Measurements from ENCODE around the gene PTPN5. TPM values are rescaled to one million over a fixed set of nuclear protein-coding genes. Genes with fewer than 3 reads are reported as not detected.

PTPN5 gene
- polyA plus RNA-seq, 3 donors: not detected

GRCh38 chr11:18736590-18737148 lies 54.9 kb downstream of the PTPN5 start:
- no peaks in the 10 kb centered on the region for H4K20me1 ChIP-seq (ENCODE audit: insufficient read depth, low read length)
- H3K27ac ChIP-seq (ENCODE audit: low read depth in 1 of 2, low read length in 2 of 2): no peak overlapping the region
- Mint-ChIP-seq H3K4me3 (no peak overlapping the region), H3K4me1 (peaks cover 2% of the 10 kb centered on the region), H3K9me3 (no peaks in the 10 kb centered on the region), H3K36me3 (no peaks in the 10 kb centered on the region), H3K27me3 (ENCODE audit: low read depth in 3 of 3) (peaks cover 0 to 9% (median 2%) of the 10 kb centered on the region in 3 donors), H3K27ac (no peak overlapping the region)
- H3K4me3 ChIP-seq (replicated peaks in 1 of 3; ENCODE audit: low read depth in 2 of 3, low read length in 3 of 3): no peak overlapping the region
- H3K9ac ChIP-seq (ENCODE audit: insufficient read depth, low read length, poor library complexity, severe bottlenecking): no peak overlapping the region
- H2AFZ ChIP-seq (ENCODE audit: insufficient read depth, low read depth, low read length, poor library complexity, severe bottlenecking): no peak overlapping the region
- H3K79me2 ChIP-seq (ENCODE audit: insufficient read depth, low read length): no peaks in the 10 kb centered on the region
- DNase-seq: no peak
- H3K4me2 ChIP-seq (replicated peaks; ENCODE audit: extremely low read depth, low read length, poor library complexity, severe bottlenecking): no peak overlapping the region
- no peaks in the 10 kb centered on the region for H3K27me3 ChIP-seq (ENCODE audit: control insufficient read depth in 2 of 2, insufficient read depth in 2 of 2, low read length in 2 of 2)
- intact Hi-C loops (cut with micrococcal nuclease): no loop called here
- no peaks in the 10 kb centered on the region for H3K36me3 ChIP-seq (replicated peaks in 1 of 2; ENCODE audit: control insufficient read depth in 1 of 2, insufficient read depth in 2 of 2, low read length in 2 of 2)
- 86% methylated on average over 5 of the region's 10 CpGs for WGBS (ENCODE audit: insufficient coverage)
- no peak for TF ChIP-seq CTCF (IDR thresholded peaks at IDR 0.05)
- no peaks in the 10 kb centered on the region for H3K9me3 ChIP-seq (replicated peaks in 1 of 2; ENCODE audit: control insufficient read depth in 1 of 2, insufficient read depth in 1 of 2, low read length in 2 of 2)
- no peaks in the 10 kb centered on the region for H3K4me1 ChIP-seq (ENCODE audit: control insufficient read depth in 1 of 2, insufficient read depth in 2 of 2, low read length in 2 of 2)

DNA sequence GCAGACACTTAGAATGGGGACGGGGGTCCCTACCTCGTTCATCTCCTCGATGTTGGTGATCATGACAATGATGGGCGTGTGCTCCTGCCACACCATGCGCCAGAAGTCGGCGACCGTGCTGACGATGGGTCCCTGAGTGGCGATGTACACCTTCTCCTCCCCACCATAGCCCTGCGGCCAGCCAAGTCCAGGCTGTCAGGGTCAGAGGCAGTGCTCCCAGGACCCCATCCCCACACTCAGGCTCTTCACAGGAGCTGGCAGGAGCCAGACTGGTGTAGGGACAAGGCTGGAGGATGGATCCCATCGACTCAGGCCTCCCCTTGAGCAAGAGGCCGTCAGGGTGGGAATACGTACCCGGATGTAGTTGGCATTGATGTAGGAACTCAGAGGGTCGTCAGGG lies 58.4 kb downstream of the PTPN5 start:
- H3K36me3 Mint-ChIP-seq: no peaks in the 10 kb centered on the region
- Histone ChIP-seq H3K4me3 (replicated peaks in 1 of 3; ENCODE audit: low read depth in 2 of 3, low read length in 3 of 3) (no peak overlapping the region), H3K4me1 (ENCODE audit: control insufficient read depth in 1 of 2, insufficient read depth in 2 of 2, low read length in 2 of 2) (no peaks in the 10 kb centered on the region), H3K27me3 (ENCODE audit: control insufficient read depth in 2 of 2, insufficient read depth in 2 of 2, low read length in 2 of 2) (no peaks in the 10 kb centered on the region), H4K20me1 (ENCODE audit: insufficient read depth, low read length) (no peaks in the 10 kb centered on the region), H3K79me2 (ENCODE audit: insufficient read depth, low read length) (no peaks in the 10 kb centered on the region), H2AFZ (ENCODE audit: insufficient read depth, low read depth, low read length, poor library complexity, severe bottlenecking) (no peak overlapping the region), H3K9ac (ENCODE audit: insufficient read depth, low read length, poor library complexity, severe bottlenecking) (no peak overlapping the region), H3K27ac (ENCODE audit: low read depth in 1 of 2, low read length in 2 of 2) (no peak overlapping the region), H3K36me3 (replicated peaks in 1 of 2; ENCODE audit: control insufficient read depth in 1 of 2, insufficient read depth in 2 of 2, low read length in 2 of 2) (no peaks in the 10 kb centered on the region), H3K4me2 (replicated peaks; ENCODE audit: extremely low read depth, low read length, poor library complexity, severe bottlenecking) (no peak overlapping the region), H3K9me3 (replicated peaks in 1 of 2; ENCODE audit: control insufficient read depth in 1 of 2, insufficient read depth in 1 of 2, low read length in 2 of 2) (no peaks in the 10 kb centered on the region)
- peaks cover 2% of the 10 kb centered on the region for H3K4me1 Mint-ChIP-seq
- H3K9me3 Mint-ChIP-seq: no peaks in the 10 kb centered on the region
- intact Hi-C loops (cut with micrococcal nuclease): loop anchor here in 1 of 2 donors (5.0 kb wide), 1 partner anchor 616 kb away; no protein-coding TSS in a partner anchor
- H3K27me3 Mint-ChIP-seq (ENCODE audit: low read depth in 3 of 3): peaks cover 0 to 7% (median 2%) of the 10 kb centered on the region in 3 donors
- no peak for DNase-seq
- H3K27ac Mint-ChIP-seq: no peak overlapping the region
- no peak for TF ChIP-seq CTCF (IDR thresholded peaks at IDR 0.05)
- WGBS (ENCODE audit: insufficient coverage): 96% methylated on average over 12 of the region's 16 CpGs
- H3K4me3 Mint-ChIP-seq: no peak overlapping the region
